ENCODE measurements around the gene CENPS.
"Not testable (repeated sequence)": the region's sequence is repeated elsewhere in the genome, so short reads cannot be mapped to it uniquely, and the experiment has no call there.

CENPS gene

GRCh38 chr1:10451287-10451686 is 21.1 kb downstream of the CENPS start:
- no peak for DNase-seq (ENCODE audit: low spot score)

GRCh38 chr1:10456048-10456447 is 25.8 kb downstream of the CENPS start:
- no peak for DNase-seq (ENCODE audit: low spot score)

GRCh38 chr1:10456661-10457060 is 26.4 kb downstream of the CENPS start:
- no peak for DNase-seq (ENCODE audit: low spot score)

GRCh38 chr1:10457462-10457861 is 27.2 kb downstream of the CENPS start:
- DNase-seq (ENCODE audit: low spot score): not testable (repeated sequence)

- DNase-seq (ENCODE audit: low spot score): no peak
These were observed 27.6 kb downstream of the CENPS start for GRCh38 chr1:10457875-10458274.

- DNase-seq (ENCODE audit: low spot score): no peak
These were observed 29.0 kb downstream of the CENPS start for GRCh38 chr1:10459184-10459583.

- no peak for DNase-seq (ENCODE audit: low spot score)
These were observed 36.8 kb downstream of the CENPS start for GRCh38 chr1:10467078-10467477.

GRCh38 chr1:10470043-10470442 is 39.8 kb downstream of the CENPS start:
- no peak for DNase-seq (ENCODE audit: low spot score)

GRCh38 chr1:10471411-10472219 is 41.4 kb downstream of the CENPS start:
- no peak for DNase-seq (ENCODE audit: low spot score)

GRCh38 chr1:10472220-10473144 is 42.2 kb downstream of the CENPS start, which contains the start of gene DFFA:
Gene DFFA (minus strand): TSS chr1:10472529. CDS start chr1:10472458, 71 bp downstream.
- peak; percentile 92 for DNase-seq (ENCODE audit: low spot score)

GRCh38 chr1:10473145-10473765 is 43.0 kb downstream of the CENPS start:
- no peak for DNase-seq (ENCODE audit: low spot score)

- DNase-seq (ENCODE audit: low spot score): not testable (repeated sequence)
These were observed 44.0 kb downstream of the CENPS start for GRCh38 chr1:10474309-10474612.

GRCh38 chr1:10474613-10475507 is 44.6 kb downstream of the CENPS start, which contains the start of gene PEX14:
Gene PEX14 (plus strand): TSS chr1:10474950. CDS start chr1:10474967, 17 bp downstream.
- DNase-seq (ENCODE audit: low spot score): peak; percentile 92

GRCh38 chr1:10475510-10475909 is 45.3 kb downstream of the CENPS start:
- no peak for DNase-seq (ENCODE audit: low spot score)

GRCh38 chr1:10479296-10479695 is 49.1 kb downstream of the CENPS start:
- no peak for DNase-seq (ENCODE audit: low spot score)

- no peak for DNase-seq (ENCODE audit: low spot score)
These were observed 50.4 kb downstream of the CENPS start for GRCh38 chr1:10480614-10481013.

GRCh38 chr1:10484521-10484920 is 54.3 kb downstream of the CENPS start:
- DNase-seq (ENCODE audit: low spot score): no peak

GRCh38 chr1:10489291-10490055 is 59.2 kb downstream of the CENPS start:
- no peak for DNase-seq (ENCODE audit: low spot score)

- no peak for DNase-seq (ENCODE audit: low spot score)
These were observed 60.2 kb downstream of the CENPS start for GRCh38 chr1:10490286-10490970.
